HG02763 (cell line): ENCODE measurements around the gene DHX40.
"Not testable (repeated sequence)": the region's sequence is repeated elsewhere in the genome, so short reads cannot be mapped to it uniquely, and the experiment has no call there.

Source experiments
- ATAC-seq: cut with Tn5 transposase; IDR thresholded peaks from one replicate; pipeline ENCODE4 v1.9.1; 2021; ENCODE audit warnings: mild to moderate bottlenecking, moderate library complexity; ENCODE audit not compliant: unreplicated experiment

Gene DHX40

GRCh38 chr17:59627770-59628171 lies 62.4 kb downstream of the DHX40 start:
- no peak for ATAC-seq

- no peak for ATAC-seq
Measured at GRCh38 chr17:59629174-59629573, 63.8 kb downstream of the DHX40 start.

GRCh38 chr17:59631276-59631675 lies 65.9 kb downstream of the DHX40 start:
- no peak for ATAC-seq

GRCh38 chr17:59632398-59632797 lies 67.0 kb downstream of the DHX40 start:
- ATAC-seq, result no peak

- no peak for ATAC-seq
Measured at GRCh38 chr17:59633658-59634359, 68.4 kb downstream of the DHX40 start.

- no peak for ATAC-seq
Measured at GRCh38 chr17:59634632-59635541, 69.5 kb downstream of the DHX40 start.

- no peak for ATAC-seq
Measured at GRCh38 chr17:59637611-59638310, 72.4 kb downstream of the DHX40 start.

GRCh38 chr17:59638553-59638952 lies 73.1 kb downstream of the DHX40 start:
- ATAC-seq, result no peak

GRCh38 chr17:59641799-59642484 lies 76.5 kb downstream of the DHX40 start:
- ATAC-seq, result peak; percentile 80

- ATAC-seq, result no peak
Measured at GRCh38 chr17:59642565-59642964, 77.2 kb downstream of the DHX40 start.

- no peak for ATAC-seq
Measured at GRCh38 chr17:59643159-59644140, 78.0 kb downstream of the DHX40 start.

GRCh38 chr17:59647288-59647687 lies 81.9 kb downstream of the DHX40 start:
- no peak for ATAC-seq

- no peak for ATAC-seq
Measured at GRCh38 chr17:59649886-59650285, 84.5 kb downstream of the DHX40 start.

GRCh38 chr17:59650642-59651041 lies 85.2 kb downstream of the DHX40 start:
- ATAC-seq, result no peak

GRCh38 chr17:59651346-59651745 lies 85.9 kb downstream of the DHX40 start:
- no peak for ATAC-seq

- no peak for ATAC-seq
Measured at GRCh38 chr17:59652119-59652518, 86.7 kb downstream of the DHX40 start.

GRCh38 chr17:59656624-59657023 lies 91.2 kb downstream of the DHX40 start:
- ATAC-seq, result not testable (repeated sequence)
